Measurements from ENCODE around the gene HLF. TPM values are rescaled to one million over a fixed set of nuclear protein-coding genes. Genes with fewer than 3 reads are reported as not detected.
A peak's percentile ranks its signal among the peaks of the same experiment; 100 is the strongest.

HLF gene, protein sequence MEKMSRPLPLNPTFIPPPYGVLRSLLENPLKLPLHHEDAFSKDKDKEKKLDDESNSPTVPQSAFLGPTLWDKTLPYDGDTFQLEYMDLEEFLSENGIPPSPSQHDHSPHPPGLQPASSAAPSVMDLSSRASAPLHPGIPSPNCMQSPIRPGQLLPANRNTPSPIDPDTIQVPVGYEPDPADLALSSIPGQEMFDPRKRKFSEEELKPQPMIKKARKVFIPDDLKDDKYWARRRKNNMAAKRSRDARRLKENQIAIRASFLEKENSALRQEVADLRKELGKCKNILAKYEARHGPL
- polyA plus RNA-seq (2012; ENCODE audit: low read depth, missing spikeins): 0.03 TPM

DNA sequence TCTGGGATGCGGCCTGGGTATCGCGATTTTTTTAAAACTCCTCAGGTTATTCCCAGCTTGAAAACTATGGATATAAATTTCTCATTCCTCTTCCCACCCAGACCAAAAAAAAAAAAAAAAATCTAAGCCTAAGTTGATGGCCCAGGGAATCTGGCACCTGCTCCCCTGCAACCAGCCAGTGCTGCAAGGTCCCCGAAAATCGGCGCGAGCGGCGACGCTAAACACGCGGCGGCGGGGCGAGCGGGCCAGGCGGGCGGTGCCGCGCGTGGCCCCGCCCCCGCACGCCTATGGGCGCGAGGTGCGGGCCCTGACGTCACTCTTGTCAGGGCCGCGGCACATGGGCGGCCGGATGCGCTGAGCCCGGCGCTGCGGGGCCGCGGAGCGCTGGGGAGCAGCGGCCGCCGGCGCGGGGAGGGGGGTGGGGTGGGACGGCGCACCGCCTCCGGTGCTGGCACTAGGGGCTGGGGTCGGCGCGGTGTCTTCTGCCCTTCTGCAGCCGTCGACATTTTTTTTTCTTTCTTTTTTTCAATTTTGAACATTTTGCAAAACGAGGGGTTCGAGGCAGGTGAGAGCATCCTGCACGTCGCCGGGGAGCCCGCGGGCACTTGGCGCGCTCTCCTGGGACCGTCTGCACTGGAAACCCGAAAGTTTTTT lies at the start of gene HLF:
Gene HLF, plus strand, starts transcription at position 316 of the 654 bp plus-strand sequence. CDS start 525 bp downstream, outside the sequence.
- DNase-seq (ENCODE audit: insufficient read length, low spot score) (peak; percentile 85), FAIRE-seq (peak; percentile 66)
- TF ChIP-seq POU2F2 (IDR thresholded peaks at IDR 0.05; ENCODE audit: low read depth, low read length) (no peak), TAF1 (IDR thresholded peaks at IDR 0.05; ENCODE audit: low read depth, low read length) (no peak), POLR2A (IDR thresholded peaks at IDR 0.05; ENCODE audit: low read depth, low read length) (no peak), PAX5 (IDR thresholded peaks at IDR 0.05; ENCODE audit: insufficient read depth, low read length, severe bottlenecking) (no peak), SPI1 (IDR thresholded peaks at IDR 0.05; ENCODE audit: low read depth, low read length) (no peak), POLR2AphosphoS5 (IDR thresholded peaks at IDR 0.05; ENCODE audit: low read depth, low read length) (no peak)

DNA sequence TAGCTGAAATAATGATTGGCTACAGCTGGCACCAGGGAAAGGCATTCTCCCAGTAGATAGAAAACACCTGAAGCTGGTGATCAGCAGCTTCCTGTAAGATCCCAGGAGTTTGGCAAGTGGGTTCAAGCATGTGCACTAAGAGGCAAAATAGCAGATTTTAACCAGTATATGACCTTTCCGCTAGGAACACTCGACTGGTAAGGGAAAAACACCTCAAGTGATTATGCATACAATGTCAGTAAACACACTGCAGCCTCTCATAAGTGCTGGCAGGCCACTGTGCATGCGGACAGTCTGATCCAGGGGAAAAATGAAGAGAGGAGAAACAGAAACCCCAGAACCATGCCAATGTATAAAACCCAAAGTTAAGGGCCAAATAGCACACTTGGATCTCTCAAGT lies 49.0 kb upstream of the HLF start:
- FAIRE-seq: no peak
- DNase-seq (ENCODE audit: insufficient read length, low spot score): no peak
- no peak for TF ChIP-seq PAX5 (IDR thresholded peaks at IDR 0.05; ENCODE audit: insufficient read depth, low read length, severe bottlenecking)
- TF ChIP-seq TAF1 (IDR thresholded peaks at IDR 0.05; ENCODE audit: low read depth, low read length): no peak

DNA sequence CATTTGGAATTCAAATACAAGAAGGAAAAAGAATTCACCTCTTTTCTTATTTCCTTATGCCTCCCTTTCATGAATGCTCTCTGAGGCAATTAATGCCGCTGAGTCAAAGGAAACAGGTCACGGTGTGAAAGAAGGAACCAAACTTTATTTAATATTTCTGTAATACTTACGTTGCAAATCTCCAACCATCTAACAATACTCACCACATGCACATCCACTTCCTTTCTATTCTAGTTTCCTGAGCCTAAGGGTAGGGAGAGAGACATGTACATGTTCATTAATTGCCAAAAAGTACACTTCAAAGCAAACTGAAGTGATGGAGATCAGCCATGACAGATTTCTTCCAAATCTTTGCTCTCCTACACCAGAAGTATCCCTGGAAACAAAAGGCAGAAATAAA lies 47.9 kb upstream of the HLF start:
- FAIRE-seq (no peak), DNase-seq (ENCODE audit: insufficient read length, low spot score) (no peak)
- TF ChIP-seq POU2F2 (IDR thresholded peaks at IDR 0.05; ENCODE audit: low read depth, low read length) (no peak), TAF1 (IDR thresholded peaks at IDR 0.05; ENCODE audit: low read depth, low read length) (no peak), POLR2AphosphoS5 (IDR thresholded peaks at IDR 0.05; ENCODE audit: low read depth, low read length) (no peak), POLR2A (IDR thresholded peaks at IDR 0.05; ENCODE audit: low read depth, low read length) (no peak), PAX5 (IDR thresholded peaks at IDR 0.05; ENCODE audit: insufficient read depth, low read length, severe bottlenecking) (no peak), SPI1 (IDR thresholded peaks at IDR 0.05; ENCODE audit: low read depth, low read length) (no peak)

DNA sequence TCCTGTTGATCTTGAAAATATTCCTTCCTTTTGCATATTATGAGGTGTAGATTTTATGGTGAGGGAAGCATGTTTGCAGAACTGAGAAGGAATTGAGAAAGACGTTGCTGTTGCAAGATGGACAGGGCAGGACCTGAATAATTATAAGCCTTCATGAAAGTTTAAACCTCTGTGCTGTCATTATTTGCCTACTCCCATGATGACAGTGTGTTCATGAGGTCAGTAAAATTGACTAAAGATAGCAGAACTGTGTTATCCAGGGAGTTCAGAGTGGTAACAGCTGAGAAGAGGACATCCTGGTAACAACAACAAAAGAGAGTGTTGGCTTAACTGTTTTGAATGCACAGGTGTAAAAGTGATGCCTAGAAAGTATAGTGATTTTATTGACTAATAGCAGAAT lies 45.3 kb upstream of the HLF start:
- FAIRE-seq: no peak
- TF ChIP-seq POLR2AphosphoS5 (IDR thresholded peaks at IDR 0.05; ENCODE audit: low read depth, low read length) (no peak), POU2F2 (IDR thresholded peaks at IDR 0.05; ENCODE audit: low read depth, low read length) (no peak), TAF1 (IDR thresholded peaks at IDR 0.05; ENCODE audit: low read depth, low read length) (no peak), SPI1 (IDR thresholded peaks at IDR 0.05; ENCODE audit: low read depth, low read length) (no peak), PAX5 (IDR thresholded peaks at IDR 0.05; ENCODE audit: insufficient read depth, low read length, severe bottlenecking) (no peak), POLR2A (IDR thresholded peaks at IDR 0.05; ENCODE audit: low read depth, low read length) (no peak)
- no peak for DNase-seq (ENCODE audit: insufficient read length, low spot score)

DNA sequence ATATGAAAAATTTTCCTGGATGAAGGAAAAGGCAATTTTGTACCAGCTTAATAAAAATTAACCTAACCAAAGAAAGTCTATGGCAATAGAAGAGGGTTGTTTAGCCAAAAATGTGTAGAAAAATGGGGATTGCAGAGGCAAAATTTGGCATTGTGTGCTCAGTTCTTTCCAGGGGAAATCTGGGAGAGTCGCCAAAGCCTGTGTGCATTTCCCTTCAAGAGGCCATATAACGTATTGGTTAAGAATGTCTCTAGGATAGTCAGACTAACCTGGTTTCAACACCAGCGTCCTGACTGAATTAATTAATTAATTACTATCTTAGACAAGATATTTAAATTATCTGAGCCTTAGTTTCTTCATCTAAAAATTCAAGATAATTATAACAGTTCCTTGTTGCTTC lies 44.8 kb upstream of the HLF start:
- no peak for DNase-seq (ENCODE audit: insufficient read length, low spot score)
- TF ChIP-seq SPI1 (IDR thresholded peaks at IDR 0.05; ENCODE audit: low read depth, low read length) (no peak), TAF1 (IDR thresholded peaks at IDR 0.05; ENCODE audit: low read depth, low read length) (no peak)
- no peak for FAIRE-seq

DNA sequence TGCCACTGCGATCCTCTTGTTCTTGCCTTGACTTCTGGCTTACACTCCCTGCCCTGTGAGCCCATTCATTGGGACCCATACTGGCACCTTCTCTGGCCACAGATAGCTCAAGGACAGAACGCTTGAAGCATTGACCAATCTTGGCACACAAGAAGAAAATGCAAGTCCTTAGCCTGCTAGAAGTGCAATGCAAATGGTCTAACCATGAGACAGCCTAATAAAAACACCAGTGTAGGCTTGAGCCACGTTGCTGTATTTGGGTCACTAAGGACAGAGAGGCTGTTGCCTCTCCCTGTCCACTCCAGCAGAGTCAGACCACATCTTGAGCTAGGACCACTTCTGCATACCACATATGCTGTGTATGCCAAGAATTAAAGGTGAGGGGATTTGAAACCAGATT lies 41.2 kb upstream of the HLF start:
- TF ChIP-seq PAX5 (IDR thresholded peaks at IDR 0.05; ENCODE audit: insufficient read depth, low read length, severe bottlenecking) (no peak), POLR2AphosphoS5 (IDR thresholded peaks at IDR 0.05; ENCODE audit: low read depth, low read length) (no peak), TAF1 (IDR thresholded peaks at IDR 0.05; ENCODE audit: low read depth, low read length) (no peak), POU2F2 (IDR thresholded peaks at IDR 0.05; ENCODE audit: low read depth, low read length) (no peak), POLR2A (IDR thresholded peaks at IDR 0.05; ENCODE audit: low read depth, low read length) (no peak), SPI1 (IDR thresholded peaks at IDR 0.05; ENCODE audit: low read depth, low read length) (no peak)
- DNase-seq (ENCODE audit: insufficient read length, low spot score): no peak
- FAIRE-seq: no peak

DNA sequence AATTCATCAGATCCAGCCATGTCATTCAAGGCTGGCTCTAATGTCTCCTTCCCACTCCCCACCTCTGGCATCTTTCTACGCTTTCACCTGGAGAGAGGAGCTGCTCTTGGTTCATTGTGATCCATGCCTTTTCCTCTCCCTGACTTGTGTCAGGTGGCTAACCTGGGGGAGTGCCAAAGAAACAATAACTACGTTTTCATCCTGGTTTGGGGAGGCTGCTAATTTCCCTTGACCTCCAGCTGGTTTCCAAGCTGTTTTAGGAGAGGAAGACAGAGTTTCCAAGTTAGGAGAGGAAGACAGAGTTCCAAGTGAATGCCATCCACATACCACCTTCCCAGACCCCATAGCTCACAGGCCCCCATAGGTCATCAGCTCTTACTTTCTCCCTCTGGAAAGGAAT lies 40.0 kb upstream of the HLF start:
- FAIRE-seq (no peak), DNase-seq (ENCODE audit: insufficient read length, low spot score) (no peak)
- no peak for TF ChIP-seq POLR2AphosphoS5 (IDR thresholded peaks at IDR 0.05; ENCODE audit: low read depth, low read length)
- no peak for TF ChIP-seq POU2F2 (IDR thresholded peaks at IDR 0.05; ENCODE audit: low read depth, low read length)
- TF ChIP-seq POLR2A (IDR thresholded peaks at IDR 0.05; ENCODE audit: low read depth, low read length): no peak
- no peak for TF ChIP-seq SPI1 (IDR thresholded peaks at IDR 0.05; ENCODE audit: low read depth, low read length)
- TF ChIP-seq PAX5 (IDR thresholded peaks at IDR 0.05; ENCODE audit: insufficient read depth, low read length, severe bottlenecking): no peak
- TF ChIP-seq TAF1 (IDR thresholded peaks at IDR 0.05; ENCODE audit: low read depth, low read length): no peak

DNA sequence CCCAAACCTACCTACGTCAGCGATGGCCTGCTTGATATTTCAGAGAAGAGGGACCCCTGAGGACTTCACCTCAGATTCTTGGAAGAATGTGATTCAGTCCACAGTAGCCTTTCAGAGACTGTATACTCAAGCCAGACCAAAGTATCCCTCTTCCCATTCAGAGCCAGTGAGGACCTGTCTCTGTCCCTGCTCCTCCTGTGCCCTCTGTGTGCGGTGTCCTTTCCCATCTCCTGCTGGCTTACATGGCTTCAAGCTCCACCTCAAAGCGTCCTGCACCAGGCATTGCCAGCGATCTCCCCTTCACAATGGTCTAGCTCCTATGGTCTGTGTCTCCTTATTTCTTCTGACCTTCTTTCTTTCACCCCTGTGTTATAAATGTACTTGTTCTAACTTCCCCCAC lies 39.5 kb upstream of the HLF start:
- TF ChIP-seq PAX5 (IDR thresholded peaks at IDR 0.05; ENCODE audit: insufficient read depth, low read length, severe bottlenecking): no peak
- no peak for TF ChIP-seq POLR2AphosphoS5 (IDR thresholded peaks at IDR 0.05; ENCODE audit: low read depth, low read length)
- TF ChIP-seq POU2F2 (IDR thresholded peaks at IDR 0.05; ENCODE audit: low read depth, low read length): no peak
- TF ChIP-seq TAF1 (IDR thresholded peaks at IDR 0.05; ENCODE audit: low read depth, low read length): no peak
- TF ChIP-seq POLR2A (IDR thresholded peaks at IDR 0.05; ENCODE audit: low read depth, low read length): no peak
- no peak for TF ChIP-seq SPI1 (IDR thresholded peaks at IDR 0.05; ENCODE audit: low read depth, low read length)
- FAIRE-seq (no peak), DNase-seq (ENCODE audit: insufficient read length, low spot score) (no peak)

DNA sequence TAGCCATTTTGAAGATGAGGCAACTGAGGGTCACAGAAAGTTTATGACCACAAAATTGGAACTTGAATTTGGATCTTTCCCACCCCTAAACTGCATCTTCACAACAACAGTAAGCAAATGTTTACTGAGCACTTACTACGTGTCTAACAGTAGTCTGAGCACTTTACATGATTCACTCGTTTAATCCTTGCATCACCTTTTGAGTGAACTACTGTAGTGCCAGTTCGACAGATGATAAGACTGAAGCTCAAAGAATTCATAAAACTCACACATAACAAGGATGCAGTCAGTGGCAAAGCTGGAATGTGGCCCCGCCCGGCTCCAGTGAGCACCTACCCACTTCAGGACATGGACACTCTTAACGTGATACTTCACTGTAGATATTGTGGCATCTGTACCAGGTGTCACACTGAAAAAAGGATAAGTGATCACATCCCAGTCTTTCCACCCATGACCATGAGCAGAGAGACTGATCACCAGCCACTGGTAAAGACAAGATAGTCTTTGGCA lies 36.0 kb upstream of the HLF start:
- no peak for TF ChIP-seq SPI1 (IDR thresholded peaks at IDR 0.05; ENCODE audit: low read depth, low read length)
- no peak for TF ChIP-seq POLR2A (IDR thresholded peaks at IDR 0.05; ENCODE audit: low read depth, low read length)
- no peak for TF ChIP-seq TAF1 (IDR thresholded peaks at IDR 0.05; ENCODE audit: low read depth, low read length)
- no peak for TF ChIP-seq POU2F2 (IDR thresholded peaks at IDR 0.05; ENCODE audit: low read depth, low read length)
- TF ChIP-seq POLR2AphosphoS5 (IDR thresholded peaks at IDR 0.05; ENCODE audit: low read depth, low read length): no peak
- TF ChIP-seq PAX5 (IDR thresholded peaks at IDR 0.05; ENCODE audit: insufficient read depth, low read length, severe bottlenecking): no peak
- FAIRE-seq (no peak), DNase-seq (ENCODE audit: insufficient read length, low spot score) (no peak)
